ENCODE data around the gene WDR4. TPM values are rescaled to one million over a fixed set of nuclear protein-coding genes. Genes with fewer than 3 reads are reported as not detected.
"Not testable (repeated sequence)": the region's sequence is repeated elsewhere in the genome, so short reads cannot be mapped to it uniquely, and the experiment has no call there.

WDR4 gene
- total and polyA plus RNA-seq, 5 donors from 2014 or later, result 5.7 to 18.4 (median 7.8) TPM

DNA sequence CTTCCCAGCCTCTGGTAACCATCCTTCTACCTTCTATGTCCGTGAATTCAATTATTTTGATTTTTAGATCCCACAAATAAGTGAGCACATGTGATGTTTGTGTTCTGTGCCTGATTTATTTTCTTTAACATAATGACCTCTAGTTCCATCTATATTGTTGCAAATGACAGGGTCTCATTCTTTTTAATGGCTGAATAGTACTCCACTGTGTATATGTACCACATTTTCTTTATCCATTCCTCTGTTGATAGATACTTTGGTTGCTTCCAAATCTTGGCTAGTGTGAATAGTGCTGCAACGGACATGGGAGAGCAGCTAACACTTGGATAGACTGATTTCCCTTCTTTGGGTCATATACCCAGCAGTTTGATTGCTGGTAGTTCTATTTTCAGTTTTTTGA, 51.8 kb downstream of the WDR4 start:
- no peak overlapping the region for H3K27ac ChIP-seq (ENCODE audit: insufficient read depth, low read length, poor library complexity, severe bottlenecking)
- no peaks in the 10 kb centered on the region for H3K36me3 Mint-ChIP-seq
- H3K4me3 Mint-ChIP-seq, result no peak overlapping the region
- H3K4me3 ChIP-seq (ENCODE audit: low read depth, low read length), result no peak overlapping the region
- H3K27me3 Mint-ChIP-seq, result peaks cover 19% of the 10 kb centered on the region
- H3K4me1 Mint-ChIP-seq, result peaks cover 0 to 30% (median 13%) of the 10 kb centered on the region in 4 donors
- peaks cover 0 to 3% (median 0%) of the 10 kb centered on the region in 7 donors for H3K9me3 Mint-ChIP-seq
- no peak for ATAC-seq (ENCODE audit: low read depth in 2 of 2)
- peaks cover 22% of the 10 kb centered on the region for H3K4me1 ChIP-seq (ENCODE audit: control insufficient read depth, insufficient read depth, low read length, poor library complexity, severe bottlenecking)
- H3K36me3 ChIP-seq (ENCODE audit: control insufficient read depth, insufficient read depth, low read length), result no peaks in the 10 kb centered on the region
- H3K27ac Mint-ChIP-seq, result no peak overlapping the region
- no peak for DNase-seq
- peaks cover 3% of the 10 kb centered on the region for H3K27me3 ChIP-seq (ENCODE audit: control insufficient read depth, insufficient read depth, low read length)
- no peaks in the 10 kb centered on the region for H3K9me3 ChIP-seq (ENCODE audit: control insufficient read depth in 2 of 2, low read length in 2 of 2)

DNA sequence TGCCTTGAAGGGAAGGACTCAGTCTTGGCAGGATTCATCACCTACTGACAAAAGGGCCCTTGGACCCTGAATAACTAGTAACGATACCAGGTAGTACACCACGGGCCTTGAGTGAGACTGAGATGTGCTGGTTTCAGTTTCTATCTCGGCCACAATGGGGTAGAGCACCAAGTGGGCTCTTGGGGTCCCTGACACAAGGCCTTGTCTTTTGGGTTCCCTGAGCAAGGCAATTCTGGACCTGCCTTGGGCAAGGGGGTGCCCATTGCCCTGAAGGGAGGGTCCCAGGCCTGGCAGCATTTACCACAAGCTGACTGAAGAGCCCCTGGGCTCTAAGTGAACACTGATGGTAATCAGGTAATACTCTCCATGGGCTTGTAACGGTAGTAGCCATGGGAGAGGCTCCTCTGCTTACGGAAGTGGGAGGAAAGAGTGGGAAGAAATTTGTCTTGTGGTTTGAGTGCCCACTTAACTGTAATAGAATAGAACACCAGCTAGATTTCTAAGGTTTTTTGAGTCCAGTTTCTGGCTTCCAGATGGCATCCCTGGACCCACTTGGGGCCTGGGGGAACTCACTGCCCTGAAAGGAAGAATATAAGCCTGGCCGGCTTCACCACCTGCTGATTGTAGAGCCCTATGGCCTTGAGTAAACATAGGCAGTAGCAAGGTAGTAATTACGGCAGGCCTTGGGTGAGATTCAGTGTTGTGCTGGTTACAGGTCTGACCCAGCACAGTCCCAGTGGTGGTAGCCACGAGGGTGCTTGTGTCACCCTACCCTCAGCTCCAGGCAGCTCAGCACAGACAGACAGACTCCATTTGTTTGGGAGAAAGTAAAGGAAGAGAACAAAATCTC, 58.5 kb downstream of the WDR4 start:
- H3K27ac ChIP-seq (ENCODE audit: insufficient read depth, low read length, poor library complexity, severe bottlenecking), result no peak overlapping the region
- peaks cover 0 to 13% (median 4%) of the 10 kb centered on the region in 4 donors for H3K4me1 Mint-ChIP-seq
- peaks cover 4% of the 10 kb centered on the region for H3K27me3 Mint-ChIP-seq
- no peaks in the 10 kb centered on the region for H3K36me3 ChIP-seq (ENCODE audit: control insufficient read depth, insufficient read depth, low read length)
- no peak overlapping the region for H3K4me3 Mint-ChIP-seq
- ATAC-seq (ENCODE audit: low read depth in 2 of 2) (no peak), DNase-seq (no peak)
- H3K27ac Mint-ChIP-seq, result no peak overlapping the region
- H3K27me3 ChIP-seq (ENCODE audit: control insufficient read depth, insufficient read depth, low read length), result peaks cover 4% of the 10 kb centered on the region
- peaks cover 0 to 3% (median 0%) of the 10 kb centered on the region in 7 donors for H3K9me3 Mint-ChIP-seq
- no peaks in the 10 kb centered on the region for H3K9me3 ChIP-seq (ENCODE audit: control insufficient read depth in 2 of 2, low read length in 2 of 2)
- no peaks in the 10 kb centered on the region for H3K36me3 Mint-ChIP-seq
- H3K4me3 ChIP-seq (ENCODE audit: low read depth, low read length), result no peak overlapping the region
- H3K4me1 ChIP-seq (ENCODE audit: control insufficient read depth, insufficient read depth, low read length, poor library complexity, severe bottlenecking), result no peaks in the 10 kb centered on the region

DNA sequence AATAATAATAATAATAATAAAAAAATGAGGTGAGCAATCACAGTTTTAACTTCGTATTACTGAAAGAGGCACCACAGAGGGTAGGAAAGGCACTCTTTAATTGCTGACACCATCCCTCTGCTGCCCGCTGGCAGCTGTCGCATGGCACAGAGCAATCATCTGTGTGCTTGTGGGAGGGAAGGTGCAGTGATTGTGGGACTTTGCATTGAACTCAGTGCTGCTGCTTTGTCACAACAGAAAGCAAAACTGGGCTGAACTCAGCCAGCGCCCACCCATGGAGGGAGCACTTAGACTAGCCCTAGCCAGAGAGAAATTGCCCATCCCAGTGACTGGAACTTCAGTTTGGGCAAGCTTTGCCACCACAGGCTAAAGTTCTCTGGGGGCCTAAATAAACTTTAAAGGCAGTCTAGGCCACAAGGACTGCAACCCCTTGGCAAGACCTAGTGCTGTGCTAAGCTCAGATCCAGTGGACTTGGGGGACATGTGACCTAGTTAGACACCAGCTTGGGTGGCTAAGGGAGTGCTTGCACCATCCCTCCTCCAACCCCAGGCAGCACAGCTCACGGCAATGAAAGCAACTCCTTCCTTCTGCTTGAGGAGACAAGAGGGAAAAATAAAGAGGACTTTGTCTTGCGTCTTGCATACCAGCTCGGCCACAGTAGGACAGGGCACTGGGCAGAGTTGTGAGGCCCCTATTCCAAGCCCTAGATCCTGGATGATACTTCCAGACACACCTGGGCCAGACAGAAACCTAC, 59.3 kb downstream of the WDR4 start:
- H3K4me1 Mint-ChIP-seq, result peaks cover 0 to 13% (median 3%) of the 10 kb centered on the region in 4 donors
- no peaks in the 10 kb centered on the region for H3K4me1 ChIP-seq (ENCODE audit: control insufficient read depth, insufficient read depth, low read length, poor library complexity, severe bottlenecking)
- no peak overlapping the region for H3K27ac Mint-ChIP-seq
- no peaks in the 10 kb centered on the region for H3K36me3 Mint-ChIP-seq
- H3K4me3 ChIP-seq (ENCODE audit: low read depth, low read length), result no peak overlapping the region
- peaks cover 4% of the 10 kb centered on the region for H3K27me3 Mint-ChIP-seq
- H3K9me3 Mint-ChIP-seq, result peaks cover 0 to 1% (median 0%) of the 10 kb centered on the region in 7 donors
- peaks cover 0 to under 1% of the 10 kb centered on the region in 2 experiments for H3K9me3 ChIP-seq (ENCODE audit: control insufficient read depth in 2 of 2, low read length in 2 of 2)
- no peak for DNase-seq
- no peak for ATAC-seq (ENCODE audit: low read depth in 2 of 2)
- no peak overlapping the region for H3K4me3 Mint-ChIP-seq
- H3K36me3 ChIP-seq (ENCODE audit: control insufficient read depth, insufficient read depth, low read length), result no peaks in the 10 kb centered on the region
- peaks cover 2% of the 10 kb centered on the region for H3K27me3 ChIP-seq (ENCODE audit: control insufficient read depth, insufficient read depth, low read length)
- H3K27ac ChIP-seq (ENCODE audit: insufficient read depth, low read length, poor library complexity, severe bottlenecking), result no peak overlapping the region

DNA sequence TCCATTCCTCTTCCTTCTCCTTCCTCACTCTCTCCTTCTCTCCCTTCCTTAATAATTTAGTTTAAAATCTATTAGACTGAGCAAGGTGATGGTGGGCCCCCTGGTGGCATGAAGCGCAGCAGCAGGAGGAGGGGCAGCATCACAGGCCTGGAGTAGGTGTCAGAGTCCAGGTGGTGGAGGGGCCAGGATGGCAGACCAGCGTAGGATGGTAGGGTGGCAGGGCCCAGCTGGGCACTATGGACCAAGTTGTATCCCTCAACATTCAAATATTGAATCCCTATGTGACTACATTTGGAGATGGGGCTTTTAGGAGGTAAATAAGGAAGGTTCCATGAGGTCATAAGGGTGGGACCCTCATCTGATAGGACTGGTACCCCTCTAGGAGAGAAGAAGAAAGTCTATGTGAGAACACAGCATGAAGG, 61.0 kb downstream of the WDR4 start:
- Histone ChIP-seq H3K27me3 (ENCODE audit: control insufficient read depth, insufficient read depth, low read length) (peaks cover 2% of the 10 kb centered on the region), H3K4me1 (ENCODE audit: control insufficient read depth, insufficient read depth, low read length, poor library complexity, severe bottlenecking) (no peaks in the 10 kb centered on the region), H3K27ac (ENCODE audit: insufficient read depth, low read length, poor library complexity, severe bottlenecking) (no peak overlapping the region), H3K4me3 (ENCODE audit: low read depth, low read length) (no peak overlapping the region), H3K9me3 (ENCODE audit: control insufficient read depth in 2 of 2, low read length in 2 of 2) (peaks cover 0 to 2% of the 10 kb centered on the region in 2 experiments), H3K36me3 (ENCODE audit: control insufficient read depth, insufficient read depth, low read length) (no peaks in the 10 kb centered on the region)
- H3K9me3 Mint-ChIP-seq, result peaks cover 0 to 2% (median 0%) of the 10 kb centered on the region in 7 donors
- peak overlapping the region in 1 of 3 donors; percentile 91 for H3K27ac Mint-ChIP-seq
- DNase-seq, result peak; percentile 37 to 69 (median 60)
- H3K27me3 Mint-ChIP-seq, result peaks cover 4% of the 10 kb centered on the region
- H3K4me1 Mint-ChIP-seq, result peaks cover under 1 to 13% (median 2%) of the 10 kb centered on the region in 4 donors
- H3K4me3 Mint-ChIP-seq, result no peak overlapping the region
- ATAC-seq (ENCODE audit: low read depth in 2 of 2), result peak; percentile 60 to 91
- H3K36me3 Mint-ChIP-seq, result no peaks in the 10 kb centered on the region

DNA sequence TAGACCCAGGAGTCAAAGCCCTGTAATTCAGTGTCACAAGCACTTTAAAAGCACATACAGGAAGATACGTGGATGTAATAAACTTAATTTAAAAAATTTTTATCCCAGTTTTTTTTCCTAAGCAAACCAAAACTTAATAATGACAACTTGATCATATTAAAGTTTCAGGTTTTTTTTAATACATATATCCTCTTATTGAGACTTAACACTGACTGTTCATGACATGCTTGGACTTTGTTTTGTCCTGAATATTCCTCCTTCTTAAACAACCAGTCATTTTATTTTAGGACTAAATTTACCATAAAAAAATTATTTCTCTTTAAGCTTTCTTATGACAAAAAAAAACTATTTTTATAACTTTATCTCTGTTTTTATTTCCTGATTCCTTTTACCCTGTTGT, 64.1 kb downstream of the WDR4 start:
- DNase-seq (no peak), ATAC-seq (ENCODE audit: low read depth in 2 of 2) (no peak)
- no peaks in the 10 kb centered on the region for H3K36me3 Mint-ChIP-seq
- peaks cover 0 to 2% of the 10 kb centered on the region in 2 experiments for H3K9me3 ChIP-seq (ENCODE audit: control insufficient read depth in 2 of 2, low read length in 2 of 2)
- H3K27me3 ChIP-seq (ENCODE audit: control insufficient read depth, insufficient read depth, low read length), result no peaks in the 10 kb centered on the region
- H3K27ac Mint-ChIP-seq, result peak overlapping the region in 1 of 3 donors; percentile 70
- H3K27me3 Mint-ChIP-seq, result peaks cover 4% of the 10 kb centered on the region
- H3K4me1 ChIP-seq (ENCODE audit: control insufficient read depth, insufficient read depth, low read length, poor library complexity, severe bottlenecking), result no peaks in the 10 kb centered on the region
- H3K4me1 Mint-ChIP-seq, result peaks cover 1 to 13% (median 9%) of the 10 kb centered on the region in 4 donors
- no peak overlapping the region for H3K4me3 ChIP-seq (ENCODE audit: low read depth, low read length)
- H3K36me3 ChIP-seq (ENCODE audit: control insufficient read depth, insufficient read depth, low read length), result no peaks in the 10 kb centered on the region
- H3K9me3 Mint-ChIP-seq, result peaks cover 0 to 2% (median 0%) of the 10 kb centered on the region in 7 donors
- H3K4me3 Mint-ChIP-seq, result no peak overlapping the region
- no peak overlapping the region for H3K27ac ChIP-seq (ENCODE audit: insufficient read depth, low read length, poor library complexity, severe bottlenecking)

DNA sequence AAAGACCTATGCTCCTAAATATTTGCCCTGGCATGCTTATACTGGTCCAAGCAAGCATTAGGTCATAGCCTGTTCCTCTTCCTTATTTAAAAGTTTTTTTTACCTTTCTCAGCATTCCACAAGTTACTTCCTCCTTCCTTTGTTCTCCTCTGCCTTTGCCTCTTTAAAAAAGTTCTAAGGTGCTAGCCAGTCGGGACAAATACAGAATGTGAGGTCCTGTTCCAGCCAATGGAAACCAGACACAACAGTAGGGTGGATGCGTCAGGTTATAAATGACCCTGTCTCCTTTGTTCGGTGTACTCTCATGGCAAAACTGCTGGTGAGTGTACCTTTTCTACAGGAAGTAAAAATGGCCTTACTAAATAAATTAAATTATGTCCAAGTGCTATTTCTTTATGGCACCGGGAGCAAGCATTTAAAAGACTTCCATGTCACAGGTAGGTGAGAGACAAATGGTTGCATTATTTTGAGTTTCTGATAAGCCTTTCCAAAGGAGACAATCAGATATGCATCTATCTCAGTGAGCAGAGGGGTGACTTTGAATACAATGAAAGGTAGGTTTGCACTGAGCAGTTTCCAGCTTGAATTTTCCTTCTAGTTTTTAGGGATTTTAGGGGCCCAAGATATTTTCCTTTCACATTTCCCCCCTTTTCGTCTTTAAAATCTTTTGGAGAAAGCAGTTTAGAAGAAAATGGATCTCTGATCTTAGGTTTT, 66.7 kb downstream of the WDR4 start:
- DNase-seq; H3K4me3 Mint-ChIP-seq; H3K4me3 ChIP-seq (ENCODE audit: low read depth, low read length); H3K9me3 ChIP-seq (ENCODE audit: control insufficient read depth in 2 of 2, low read length in 2 of 2); ATAC-seq (ENCODE audit: low read depth in 2 of 2); H3K27ac ChIP-seq (ENCODE audit: insufficient read depth, low read length, poor library complexity, severe bottlenecking); H3K27me3 Mint-ChIP-seq; H3K9me3 Mint-ChIP-seq; H3K36me3 Mint-ChIP-seq; H3K27me3 ChIP-seq (ENCODE audit: control insufficient read depth, insufficient read depth, low read length); H3K36me3 ChIP-seq (ENCODE audit: control insufficient read depth, insufficient read depth, low read length); H3K4me1 ChIP-seq (ENCODE audit: control insufficient read depth, insufficient read depth, low read length, poor library complexity, severe bottlenecking); H3K4me1 Mint-ChIP-seq: not testable (repeated sequence)
- peak overlapping the region in 2 of 3 donors; percentile 41 to 61 for H3K27ac Mint-ChIP-seq

DNA sequence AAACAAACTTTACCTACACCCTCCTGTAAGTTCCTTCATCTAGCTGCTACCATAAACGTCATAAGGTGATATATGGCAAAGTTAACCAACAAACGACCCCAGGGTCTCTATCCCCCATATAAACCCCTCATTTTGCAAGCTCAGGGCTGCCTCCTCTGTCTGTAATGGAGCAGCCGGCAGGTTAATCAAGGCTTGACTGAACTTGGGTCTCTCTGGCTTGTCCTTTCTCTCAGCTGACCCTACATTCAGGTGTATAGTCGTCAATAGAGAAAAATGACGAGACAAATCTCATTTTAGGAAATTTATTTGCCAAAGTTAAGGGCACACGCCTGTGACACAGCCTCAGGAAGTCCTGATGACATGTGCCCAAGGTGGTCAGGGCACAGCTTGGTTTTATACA, 67.4 kb downstream of the WDR4 start:
- H3K9me3 ChIP-seq (ENCODE audit: control insufficient read depth in 2 of 2, low read length in 2 of 2), result peaks cover 0 to 2% of the 10 kb centered on the region in 2 experiments

More for the DNA sequence above, 67.4 kb downstream of the WDR4 start:
- Histone ChIP-seq H3K4me3 (ENCODE audit: low read depth, low read length) (no peak overlapping the region), H3K36me3 (ENCODE audit: control insufficient read depth, insufficient read depth, low read length) (no peaks in the 10 kb centered on the region), H3K27me3 (ENCODE audit: control insufficient read depth, insufficient read depth, low read length) (no peaks in the 10 kb centered on the region), H3K4me1 (ENCODE audit: control insufficient read depth, insufficient read depth, low read length, poor library complexity, severe bottlenecking) (no peaks in the 10 kb centered on the region), H3K27ac (ENCODE audit: insufficient read depth, low read length, poor library complexity, severe bottlenecking) (no peak overlapping the region)
- Mint-ChIP-seq H3K36me3 (peaks cover 5% of the 10 kb centered on the region), H3K4me1 (peaks cover 3 to 7% (median 5%) of the 10 kb centered on the region in 4 donors), H3K27ac (no peak overlapping the region), H3K4me3 (no peak overlapping the region), H3K27me3 (no peaks in the 10 kb centered on the region), H3K9me3 (peaks cover 0 to 2% (median 0%) of the 10 kb centered on the region in 7 donors)
- DNase-seq (no peak), ATAC-seq (ENCODE audit: low read depth in 2 of 2) (no peak)
